Measurements from ENCODE around the gene ADAMTS2. TPM values are rescaled to one million over a fixed set of nuclear protein-coding genes. Genes with fewer than 3 reads are reported as not detected.

The ADAMTS2 gene
- total and polyA plus RNA-seq, 4 donors = 4.8 to 49.8 (median 32.0) TPM

DNA sequence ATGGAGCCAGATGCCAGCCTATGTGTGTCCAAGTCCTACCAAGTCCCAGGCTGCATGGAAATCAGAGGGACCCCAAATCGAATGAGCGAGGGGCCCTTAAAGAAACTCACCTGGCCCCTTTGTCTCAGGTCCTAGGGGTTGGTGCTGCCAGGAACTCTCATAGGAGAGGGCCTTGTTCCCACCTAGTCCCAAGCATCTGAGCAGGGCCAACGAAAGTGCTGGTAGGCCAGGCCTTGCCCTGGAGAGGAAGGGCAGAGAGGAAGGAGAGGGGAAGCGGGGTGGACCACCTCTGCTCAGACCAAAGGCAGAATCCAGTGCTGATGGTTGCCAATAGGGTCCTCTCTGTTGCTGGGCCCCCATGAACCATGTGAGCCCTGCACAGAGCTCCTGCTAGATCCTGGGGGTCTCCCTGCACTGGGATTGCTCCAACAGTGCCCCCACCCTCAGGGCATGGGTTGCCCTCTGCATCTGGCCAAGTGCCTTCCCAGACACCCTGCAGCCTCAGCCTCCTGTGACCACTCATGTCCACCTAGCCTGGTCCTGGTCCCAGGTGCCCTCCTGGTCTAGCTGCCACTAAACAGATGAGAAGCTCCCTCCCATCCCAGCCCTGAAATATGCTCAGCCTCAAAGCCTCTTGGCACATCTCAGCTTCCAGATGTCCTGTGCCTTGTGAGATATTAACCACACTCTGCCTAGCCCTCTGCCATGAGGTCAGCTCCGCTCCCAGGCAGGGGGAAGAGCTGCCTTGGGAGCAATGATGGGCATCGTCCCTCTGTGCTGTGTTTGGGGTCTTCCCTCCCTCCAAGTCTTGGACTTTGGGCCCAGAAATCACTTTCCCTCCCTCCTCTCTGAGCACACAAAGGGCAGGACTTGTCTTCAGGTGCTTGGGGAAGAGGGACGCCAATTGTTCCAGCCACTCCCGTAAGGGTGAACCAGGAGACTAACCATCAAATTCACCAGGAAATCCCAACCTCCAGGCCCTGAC, 109.6 kb downstream of the ADAMTS2 start:
- Histone ChIP-seq H3K27me3 (ENCODE audit: control insufficient read depth in 1 of 2, insufficient read depth in 2 of 2, low read length in 1 of 2) (no peaks in the 10 kb centered on the region), H3K4me1 (ENCODE audit: control insufficient read depth in 1 of 2, insufficient read depth in 2 of 2, low read length in 2 of 2) (no peaks in the 10 kb centered on the region), H3K9me3 (ENCODE audit: control insufficient read depth, low read length) (no peaks in the 10 kb centered on the region), H3K36me3 (ENCODE audit: control insufficient read depth in 1 of 2, insufficient read depth in 2 of 2, low read length in 1 of 2) (no peaks in the 10 kb centered on the region), H3K27ac (ENCODE audit: low read depth in 1 of 2, low read length in 2 of 2) (no peak overlapping the region), H3K4me3 (ENCODE audit: low read length in 2 of 2) (no peak overlapping the region)
- WGBS, 2 donors = 95 to 97% methylated on average over 8 of the region's 8 CpGs
- ATAC-seq (ENCODE audit: low FRiP score) (no peak), DNase-seq (no peak)
- intact Hi-C loops (cut with DNase I) = no loop called here

DNA sequence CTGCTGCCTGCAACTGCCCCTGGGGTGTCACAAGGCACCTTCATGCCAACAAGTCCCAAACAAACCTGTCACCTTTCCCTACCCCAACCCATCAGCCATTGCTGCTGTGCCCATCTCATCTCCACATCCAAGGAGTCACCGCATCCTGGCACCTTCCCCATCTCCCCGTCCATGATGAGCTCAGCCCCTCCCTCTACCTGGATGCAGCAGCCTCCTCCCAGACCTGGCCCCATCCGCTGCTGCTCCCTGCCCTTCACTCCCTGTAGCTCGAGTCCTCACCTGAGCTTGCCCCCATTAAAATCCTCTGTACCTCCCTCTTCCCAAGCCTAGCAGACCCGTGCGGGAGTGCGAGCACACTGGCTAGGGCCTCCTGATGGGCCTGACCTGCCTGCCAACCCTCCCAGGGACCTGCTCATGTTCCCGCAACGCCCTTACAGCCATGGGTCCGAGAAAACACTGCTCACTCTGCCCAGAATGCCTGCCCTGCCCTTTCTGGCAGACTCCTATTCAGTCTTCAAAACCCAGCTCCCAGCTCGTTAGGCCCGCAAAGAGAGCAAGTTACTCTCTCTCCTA, 110.6 kb downstream of the ADAMTS2 start:
- intact Hi-C loops (cut with DNase I) = no loop called here
- no peak overlapping the region for H3K27ac ChIP-seq (ENCODE audit: low read depth in 1 of 2, low read length in 2 of 2)
- no peak overlapping the region for H3K4me3 ChIP-seq (ENCODE audit: low read length in 2 of 2)
- ATAC-seq (ENCODE audit: low FRiP score) (no peak), DNase-seq (peak in 1 of 2 donors; percentile 54)
- no peaks in the 10 kb centered on the region for H3K36me3 ChIP-seq (ENCODE audit: control insufficient read depth in 1 of 2, insufficient read depth in 2 of 2, low read length in 1 of 2)
- H3K9me3 ChIP-seq (ENCODE audit: control insufficient read depth, low read length) = no peaks in the 10 kb centered on the region
- WGBS, 2 donors = 93 to 94% methylated on average over 12 of the region's 12 CpGs
- no peaks in the 10 kb centered on the region for H3K27me3 ChIP-seq (ENCODE audit: control insufficient read depth in 1 of 2, insufficient read depth in 2 of 2, low read length in 1 of 2)
- no peaks in the 10 kb centered on the region for H3K4me1 ChIP-seq (ENCODE audit: control insufficient read depth in 1 of 2, insufficient read depth in 2 of 2, low read length in 2 of 2)

DNA sequence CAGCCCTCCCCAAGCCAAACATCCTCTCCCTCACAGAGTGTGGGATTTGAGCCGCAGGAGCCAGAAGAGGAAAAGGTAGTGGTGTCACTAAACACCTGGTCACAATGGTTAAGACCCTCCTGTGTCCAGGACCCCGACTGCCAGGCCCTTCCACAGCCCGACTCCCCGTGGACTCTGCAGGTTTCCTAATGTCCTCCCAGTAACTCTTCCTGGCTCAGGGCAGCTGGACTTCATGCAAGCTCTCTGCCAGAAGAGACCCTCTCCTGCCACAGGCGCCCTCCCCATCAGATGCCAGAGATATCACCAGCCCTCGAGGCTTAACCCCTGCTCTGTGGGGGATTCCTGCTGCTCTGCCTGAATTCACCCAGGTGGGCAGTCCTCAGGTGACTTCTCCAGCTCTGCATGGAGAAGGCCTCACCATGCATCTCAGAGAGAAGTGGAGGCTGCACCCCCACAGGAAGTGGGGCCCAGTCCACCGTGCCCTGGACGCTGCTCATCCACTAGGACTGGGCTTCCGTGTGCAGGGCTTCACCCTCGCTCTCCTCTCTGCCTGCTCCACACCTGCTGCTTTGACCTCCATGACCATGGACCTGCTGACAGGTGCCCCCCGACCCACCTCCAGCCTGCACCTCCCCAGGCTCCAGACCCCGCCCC, 111.2 kb downstream of the ADAMTS2 start:
- no peak for DNase-seq
- intact Hi-C loops (cut with DNase I) = no loop called here
- H3K4me1 ChIP-seq (ENCODE audit: control insufficient read depth in 1 of 2, insufficient read depth in 2 of 2, low read length in 2 of 2) = no peaks in the 10 kb centered on the region
- no peaks in the 10 kb centered on the region for H3K36me3 ChIP-seq (ENCODE audit: control insufficient read depth in 1 of 2, insufficient read depth in 2 of 2, low read length in 1 of 2)
- no peak overlapping the region for H3K4me3 ChIP-seq (ENCODE audit: low read length in 2 of 2)
- H3K27ac ChIP-seq (ENCODE audit: low read depth in 1 of 2, low read length in 2 of 2) = no peak overlapping the region
- ATAC-seq (ENCODE audit: low FRiP score) = no peak
- H3K27me3 ChIP-seq (ENCODE audit: control insufficient read depth in 1 of 2, insufficient read depth in 2 of 2, low read length in 1 of 2) = no peaks in the 10 kb centered on the region
- H3K9me3 ChIP-seq (ENCODE audit: control insufficient read depth, low read length) = no peaks in the 10 kb centered on the region
- WGBS, 2 donors = 79 to 88% methylated on average over 12 of the region's 12 CpGs

DNA sequence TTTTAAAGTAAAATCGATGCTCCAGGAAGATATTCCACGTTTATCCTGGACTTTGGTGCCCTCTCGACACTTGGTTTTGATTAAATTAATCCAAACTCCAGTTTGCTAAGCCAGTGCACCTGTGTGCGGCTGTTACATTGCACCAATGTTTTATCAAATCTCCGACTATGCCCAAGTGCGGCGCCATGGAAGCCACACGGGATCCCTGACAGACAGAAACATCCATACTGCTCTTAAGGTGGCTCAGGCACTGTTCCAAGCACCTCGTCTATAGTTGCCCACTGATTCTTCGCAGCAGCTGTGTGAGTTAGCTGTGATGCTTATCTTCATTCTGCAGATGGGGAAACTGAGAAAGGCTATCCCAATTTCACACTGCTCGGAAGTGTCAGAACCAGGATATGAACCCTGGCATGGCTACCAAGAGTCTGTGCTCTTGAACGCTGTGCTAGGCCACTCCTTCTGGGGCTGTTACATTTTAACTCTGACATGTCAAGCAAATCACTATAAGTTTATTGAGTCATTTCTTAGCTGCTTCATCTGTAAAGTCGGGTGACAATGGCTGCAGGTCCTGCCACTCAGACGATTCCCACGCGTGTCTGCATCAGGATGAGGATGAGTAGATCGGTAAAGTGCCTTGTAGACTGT, 113.0 kb downstream of the ADAMTS2 start:
- 83 to 89% methylated on average over 17 of the region's 17 CpGs for WGBS, 2 donors
- Histone ChIP-seq H3K4me3 (ENCODE audit: low read length in 2 of 2) (no peak overlapping the region), H3K27me3 (ENCODE audit: control insufficient read depth in 1 of 2, insufficient read depth in 2 of 2, low read length in 1 of 2) (no peaks in the 10 kb centered on the region), H3K4me1 (ENCODE audit: control insufficient read depth in 1 of 2, insufficient read depth in 2 of 2, low read length in 2 of 2) (no peaks in the 10 kb centered on the region), H3K27ac (ENCODE audit: low read depth in 1 of 2, low read length in 2 of 2) (no peak overlapping the region), H3K36me3 (ENCODE audit: control insufficient read depth in 1 of 2, insufficient read depth in 2 of 2, low read length in 1 of 2) (no peaks in the 10 kb centered on the region), H3K9me3 (ENCODE audit: control insufficient read depth, low read length) (no peaks in the 10 kb centered on the region)
- intact Hi-C loops (cut with DNase I) = no loop called here
- ATAC-seq (ENCODE audit: low FRiP score) (no peak), DNase-seq (no peak)

DNA sequence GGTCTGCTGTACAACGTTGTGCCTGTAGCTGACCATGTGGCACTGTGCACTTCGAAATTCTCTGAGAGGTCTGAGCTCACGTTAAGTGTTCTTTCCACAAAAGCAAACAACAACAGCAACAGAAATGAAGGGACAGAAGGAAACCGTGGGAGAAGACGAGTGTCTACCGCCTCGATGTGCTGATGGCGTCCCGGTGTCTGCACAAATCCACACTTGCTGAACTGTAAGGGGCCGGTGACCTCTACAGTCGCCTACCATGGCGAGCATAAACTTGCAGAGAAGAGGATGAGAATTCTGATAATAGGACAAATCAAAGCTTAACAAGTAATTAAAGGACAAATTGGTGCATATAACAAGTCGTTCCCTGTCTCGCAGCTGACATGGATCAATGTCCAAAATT, 114.0 kb downstream of the ADAMTS2 start:
- Histone ChIP-seq H3K27me3 (ENCODE audit: control insufficient read depth in 1 of 2, insufficient read depth in 2 of 2, low read length in 1 of 2) (no peaks in the 10 kb centered on the region), H3K36me3 (ENCODE audit: control insufficient read depth in 1 of 2, insufficient read depth in 2 of 2, low read length in 1 of 2) (no peaks in the 10 kb centered on the region), H3K9me3 (ENCODE audit: control insufficient read depth, low read length) (no peaks in the 10 kb centered on the region), H3K4me1 (ENCODE audit: control insufficient read depth in 1 of 2, insufficient read depth in 2 of 2, low read length in 2 of 2) (no peaks in the 10 kb centered on the region), H3K27ac (ENCODE audit: low read depth in 1 of 2, low read length in 2 of 2) (no peak overlapping the region), H3K4me3 (ENCODE audit: low read length in 2 of 2) (no peak overlapping the region)
- DNase-seq = no peak
- WGBS, 2 donors = 87 to 91% methylated on average over 14 of the region's 14 CpGs
- no peak for ATAC-seq (ENCODE audit: low FRiP score)
- intact Hi-C loops (cut with DNase I) = no loop called here

DNA sequence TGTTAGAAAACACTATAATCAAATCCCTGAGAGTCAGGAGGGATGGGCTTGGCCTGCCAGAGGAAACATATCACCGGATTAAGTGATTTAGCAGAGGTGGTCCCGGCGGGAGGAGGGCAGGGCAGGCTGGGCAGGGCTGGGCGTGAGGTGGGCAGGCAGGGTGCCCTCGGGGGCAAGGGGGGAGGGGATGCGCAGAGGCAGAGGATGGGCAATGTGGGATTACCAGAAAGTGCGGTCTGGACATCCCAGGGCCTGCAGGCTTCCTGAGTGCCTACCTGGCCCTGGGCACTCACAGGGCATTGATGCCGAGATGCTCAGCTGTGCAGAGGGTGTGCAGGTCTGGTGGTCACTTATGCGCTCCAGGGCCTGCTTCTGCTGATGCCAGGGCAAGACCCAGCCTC, 115.2 kb downstream of the ADAMTS2 start:
- H3K9me3 ChIP-seq (ENCODE audit: control insufficient read depth, low read length) = no peaks in the 10 kb centered on the region
- H3K27me3 ChIP-seq (ENCODE audit: control insufficient read depth in 1 of 2, insufficient read depth in 2 of 2, low read length in 1 of 2) = no peaks in the 10 kb centered on the region
- 83 to 85% methylated on average over 9 of the region's 9 CpGs for WGBS, 2 donors
- H3K27ac ChIP-seq (ENCODE audit: low read depth in 1 of 2, low read length in 2 of 2) = no peak overlapping the region
- no peaks in the 10 kb centered on the region for H3K36me3 ChIP-seq (ENCODE audit: control insufficient read depth in 1 of 2, insufficient read depth in 2 of 2, low read length in 1 of 2)
- no peak overlapping the region for H3K4me3 ChIP-seq (ENCODE audit: low read length in 2 of 2)
- DNase-seq = peak in 1 of 2 donors; percentile 56
- intact Hi-C loops (cut with DNase I) = no loop called here
- no peaks in the 10 kb centered on the region for H3K4me1 ChIP-seq (ENCODE audit: control insufficient read depth in 1 of 2, insufficient read depth in 2 of 2, low read length in 2 of 2)
- ATAC-seq (ENCODE audit: low FRiP score) = no peak

DNA sequence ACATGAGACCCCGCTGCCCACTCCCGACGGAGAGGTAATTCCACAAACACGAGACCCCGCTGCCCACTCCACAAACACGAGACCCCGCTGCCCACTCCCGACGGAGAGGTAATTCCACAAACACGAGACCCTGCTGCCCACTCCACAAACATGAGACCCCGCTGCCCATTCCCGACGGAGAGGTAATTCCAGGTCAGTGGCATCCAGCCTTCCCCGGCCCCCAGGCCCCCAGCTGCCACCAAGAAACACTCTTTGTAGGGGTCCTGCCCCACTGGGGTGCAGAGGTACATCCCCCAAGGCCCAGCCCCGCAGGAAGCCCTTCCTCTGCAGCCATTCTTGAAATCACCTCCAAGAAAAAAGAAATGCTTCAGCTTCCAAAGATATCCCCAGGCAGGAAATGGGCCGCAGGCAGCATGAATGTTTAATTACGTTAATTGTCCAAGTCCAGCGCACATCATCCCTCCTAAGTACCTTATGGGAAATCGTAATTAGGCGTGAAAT, 115.9 kb downstream of the ADAMTS2 start:
- Histone ChIP-seq H3K36me3 (ENCODE audit: control insufficient read depth in 1 of 2, insufficient read depth in 2 of 2, low read length in 1 of 2) (no peaks in the 10 kb centered on the region), H3K4me3 (ENCODE audit: low read length in 2 of 2) (no peak overlapping the region), H3K27me3 (ENCODE audit: control insufficient read depth in 1 of 2, insufficient read depth in 2 of 2, low read length in 1 of 2) (no peaks in the 10 kb centered on the region), H3K9me3 (ENCODE audit: control insufficient read depth, low read length) (no peaks in the 10 kb centered on the region), H3K27ac (ENCODE audit: low read depth in 1 of 2, low read length in 2 of 2) (no peak overlapping the region), H3K4me1 (ENCODE audit: control insufficient read depth in 1 of 2, insufficient read depth in 2 of 2, low read length in 2 of 2) (no peaks in the 10 kb centered on the region)
- DNase-seq = peak in 1 of 2 donors; percentile 58
- 89 to 94% methylated on average over 10 to 18 of the region's 20 CpGs for WGBS, 2 donors
- intact Hi-C loops (cut with DNase I) = no loop called here
- no peak for ATAC-seq (ENCODE audit: low FRiP score)

DNA sequence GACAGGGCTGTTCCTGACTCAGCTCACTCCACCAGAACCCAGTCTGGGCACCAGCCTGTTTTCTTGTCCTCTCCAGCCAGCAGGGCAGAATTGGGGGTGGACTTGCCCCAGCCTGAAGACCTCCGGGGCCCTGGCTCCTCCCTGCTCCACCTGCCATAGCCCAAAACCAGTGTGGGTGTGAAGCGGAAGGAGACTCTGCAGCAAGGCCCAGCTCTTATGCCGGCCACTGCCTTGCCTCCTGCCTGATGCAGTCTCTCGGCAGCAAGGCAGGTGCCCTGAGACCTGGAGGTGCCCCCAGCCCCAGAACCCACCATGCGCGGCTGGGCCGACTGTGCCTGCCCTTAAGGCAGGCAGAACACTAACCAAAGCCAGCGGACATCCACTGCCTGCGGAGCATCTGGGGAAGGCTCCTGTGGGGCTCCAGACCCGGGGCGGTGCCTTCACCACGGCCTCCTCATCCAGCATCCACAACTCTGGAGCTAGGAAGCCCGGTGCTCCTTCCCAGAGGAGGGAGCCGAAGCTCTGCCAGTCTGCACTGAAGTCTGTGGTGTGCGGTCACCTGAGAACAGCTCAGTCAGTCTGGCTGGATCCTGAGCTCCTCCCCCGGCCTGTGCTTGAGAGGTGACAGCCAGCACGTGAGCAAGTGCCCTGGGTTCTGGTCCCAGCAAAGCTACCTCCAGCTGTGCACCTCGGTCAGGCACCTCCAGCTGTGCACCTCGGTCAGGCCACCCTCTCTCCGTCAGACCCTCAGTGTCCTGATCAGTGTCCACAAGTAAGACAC, 116.7 kb downstream of the ADAMTS2 start:
- 90% methylated on average over 20 of the region's 20 CpGs for WGBS, 2 donors
- no peaks in the 10 kb centered on the region for H3K27me3 ChIP-seq (ENCODE audit: control insufficient read depth in 1 of 2, insufficient read depth in 2 of 2, low read length in 1 of 2)
- ATAC-seq (ENCODE audit: low FRiP score) (no peak), DNase-seq (peak in 1 of 2 donors; percentile 62)
- intact Hi-C loops (cut with DNase I) = no loop called here
- no peaks in the 10 kb centered on the region for H3K4me1 ChIP-seq (ENCODE audit: control insufficient read depth in 1 of 2, insufficient read depth in 2 of 2, low read length in 2 of 2)
- H3K27ac ChIP-seq (ENCODE audit: low read depth in 1 of 2, low read length in 2 of 2) = no peak overlapping the region
- no peaks in the 10 kb centered on the region for H3K9me3 ChIP-seq (ENCODE audit: control insufficient read depth, low read length)
- H3K36me3 ChIP-seq (ENCODE audit: control insufficient read depth in 1 of 2, insufficient read depth in 2 of 2, low read length in 1 of 2) = no peaks in the 10 kb centered on the region
- H3K4me3 ChIP-seq (ENCODE audit: low read length in 2 of 2) = no peak overlapping the region
